ENCODE data around the gene ARHGEF11.

GRCh38 chr1:157080714-157081113, 35.2 kb upstream of the ARHGEF11 start:
- no peak for TF ChIP-seq ARNT (IDR thresholded peaks at IDR 0.05)
- TF ChIP-seq BHLHE40 (IDR thresholded peaks at IDR 0.05; ENCODE audit: borderline replicate concordance), result no peak
- TF ChIP-seq ZNF384 (IDR thresholded peaks at IDR 0.05), result no peak
- no peak for TF ChIP-seq FOXM1 (IDR thresholded peaks at IDR 0.05; ENCODE audit: borderline replicate concordance)
- no peak for TF ChIP-seq ELF4 (IDR thresholded peaks at IDR 0.05)
- TF ChIP-seq, protein P1, sequence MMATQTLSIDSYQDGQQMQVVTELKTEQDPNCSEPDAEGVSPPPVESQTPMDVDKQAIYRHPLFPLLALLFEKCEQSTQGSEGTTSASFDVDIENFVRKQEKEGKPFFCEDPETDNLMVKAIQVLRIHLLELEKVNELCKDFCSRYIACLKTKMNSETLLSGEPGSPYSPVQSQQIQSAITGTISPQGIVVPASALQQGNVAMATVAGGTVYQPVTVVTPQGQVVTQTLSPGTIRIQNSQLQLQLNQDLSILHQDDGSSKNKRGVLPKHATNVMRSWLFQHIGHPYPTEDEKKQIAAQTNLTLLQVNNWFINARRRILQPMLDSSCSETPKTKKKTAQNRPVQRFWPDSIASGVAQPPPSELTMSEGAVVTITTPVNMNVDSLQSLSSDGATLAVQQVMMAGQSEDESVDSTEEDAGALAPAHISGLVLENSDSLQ (IDR thresholded peaks at IDR 0.05), result no peak
